MM.1S (cell line): ENCODE measurements around the gene LTB.

Source experiments
- CTCF ChIP-seq: fragments of 300-600 bp; sonication (generic); IDR thresholded peaks from 2 replicates; pipeline ENCODE4 v1.5.1; 2016; ENCODE audit warnings: antibody characterized with exemption, low read length, mixed read lengths
- EZH2 ChIP-seq: fragments of 300-600 bp; sonication (generic); optimal IDR thresholded peaks from 2 replicates; pipeline ENCODE3; 2017; ENCODE audit warnings: low read depth, mild to moderate bottlenecking, antibody characterized with exemption, low read length, mixed read lengths
- EZH2phosphoT487 ChIP-seq: fragments of 300-600 bp; sonication (generic); IDR thresholded peaks from 2 replicates; pipeline ENCODE4 v1.6.1; 2018; ENCODE audit warnings: antibody characterized with exemption, low read length

GRCh38 chr6:31622684-31623091, 40.5 kb upstream of the LTB start:
- TF ChIP-seq CTCF (no peak), EZH2 (no peak), EZH2phosphoT487 (no peak)
